GM19351 (cell line): ENCODE measurements around the gene EFL1.

Experiments used
- ATAC-seq: cut with Tn5 transposase; IDR thresholded peaks from one replicate; pipeline ENCODE4 v1.9.1; 2021; ENCODE audit warnings: mild to moderate bottlenecking, moderate library complexity; ENCODE audit not compliant: unreplicated experiment

The EFL1 gene

GRCh38 chr15:82093325-82093724 lies 169.2 kb downstream of the EFL1 start:
- no peak for ATAC-seq

- no peak for ATAC-seq
Measured at GRCh38 chr15:82091636-82092140, 170.8 kb downstream of the EFL1 start.

- no peak for ATAC-seq
Measured at GRCh38 chr15:82086243-82086995, 176.1 kb downstream of the EFL1 start.

- no peak for ATAC-seq
Measured at GRCh38 chr15:82081914-82082762, 180.4 kb downstream of the EFL1 start.

- ATAC-seq: no peak
Measured at GRCh38 chr15:82080774-82081173, 181.8 kb downstream of the EFL1 start.
